Thyroid gland (tissue), 4 donors: Measurements from ENCODE around the gene ATAD3B. TPM values are rescaled to one million over a fixed set of nuclear protein-coding genes. Genes with fewer than 3 reads are reported as not detected.
"Not testable (repeated sequence)": the region's sequence is repeated elsewhere in the genome, so short reads cannot be mapped to it uniquely, and the experiment has no call there.

Experiments used
- DNase-seq, 2 donors: peaks; one replicate each; pipeline ENCODE4 v3.0.0-alpha.2; 2019
- H3K27ac ChIP-seq, 3 donors: fragments of 200-600 bp; sonication (generic); 1 replicate in 2 of 3; 2 replicates in 1 of 3; pipeline ENCODE4 v1.5.1; 2016 to 2019; ENCODE audit warnings: mild to moderate bottlenecking in 1 of 3, moderate library complexity in 1 of 3
- H3K27me3 ChIP-seq: fragments of 200-600 bp; sonication (generic); one replicate; pipeline ENCODE4 v1.5.1; 2019
- H3K36me3 ChIP-seq, 2 donors: fragments of 200-600 bp; sonication (generic); one replicate each; pipeline ENCODE4 v1.5.1; 2016 to 2019
- H3K4me1 ChIP-seq, 2 donors: fragments of 200-600 bp; sonication (generic); one replicate each; pipeline ENCODE4 v1.5.1; 2017 to 2019
- H3K4me3 ChIP-seq, 3 donors: fragments of 200-600 bp; sonication (generic); replicated peaks in 1 of 3; 1 replicate in 2 of 3; 2 replicates in 1 of 3; pipeline ENCODE4 v1.5.1; 2016; ENCODE audit warnings: mild to moderate bottlenecking in 1 of 3
- H3K9me3 ChIP-seq: fragments of 200-600 bp; sonication (generic); one replicate; pipeline ENCODE4 v1.5.1; 2017
- POLR2A ChIP-seq, 2 donors: fragments of 450-650 bp; IDR thresholded peaks; one replicate each; pipeline ENCODE4 v1.6.1; 2017; ENCODE audit warnings: antibody characterized with exemption in 2 of 2, mild to moderate bottlenecking in 2 of 2, moderate library complexity in 1 of 2
- WGBS, 2 donors: methylation state at CpG; one replicate each; pipeline ENCODE4 v1.1.5; 2017; 5-methylcytosine and 5-hydroxymethylcytosine counted together
- intact Hi-C: fragments of 100-400 bp; cut with DNase I; formaldehyde crosslinking; loops from one replicate; pipeline ENCODE4 v1.15.1; 2023
- total RNA-seq, 4 donors: library from RNA; depleted of rRNA; stranded (reverse); fragments of >200 nt; gene quantifications; one replicate each; pipeline ENCODE4 v1.2.3, GENCODE V29; 2016
- TF ChIP-seq, protein P1 (sequence below), 6 experiments: fragments of 200-600 bp in 3 of 6; fragments of 450-650 bp in 3 of 6; sonication (generic) in 3 of 6; IDR thresholded peaks; one replicate each; pipeline ENCODE4 v1.5.1; 2016 to 2019; ENCODE audit warnings: antibody characterized with exemption in 6 of 6, mild to moderate bottlenecking in 2 of 6, inconsistent platforms in 1 of 6, moderate library complexity in 1 of 6

ATAD3B gene
- total RNA-seq, 4 donors from 2014 or later = 13.8 to 29.1 (median 15.0) TPM

DNA sequence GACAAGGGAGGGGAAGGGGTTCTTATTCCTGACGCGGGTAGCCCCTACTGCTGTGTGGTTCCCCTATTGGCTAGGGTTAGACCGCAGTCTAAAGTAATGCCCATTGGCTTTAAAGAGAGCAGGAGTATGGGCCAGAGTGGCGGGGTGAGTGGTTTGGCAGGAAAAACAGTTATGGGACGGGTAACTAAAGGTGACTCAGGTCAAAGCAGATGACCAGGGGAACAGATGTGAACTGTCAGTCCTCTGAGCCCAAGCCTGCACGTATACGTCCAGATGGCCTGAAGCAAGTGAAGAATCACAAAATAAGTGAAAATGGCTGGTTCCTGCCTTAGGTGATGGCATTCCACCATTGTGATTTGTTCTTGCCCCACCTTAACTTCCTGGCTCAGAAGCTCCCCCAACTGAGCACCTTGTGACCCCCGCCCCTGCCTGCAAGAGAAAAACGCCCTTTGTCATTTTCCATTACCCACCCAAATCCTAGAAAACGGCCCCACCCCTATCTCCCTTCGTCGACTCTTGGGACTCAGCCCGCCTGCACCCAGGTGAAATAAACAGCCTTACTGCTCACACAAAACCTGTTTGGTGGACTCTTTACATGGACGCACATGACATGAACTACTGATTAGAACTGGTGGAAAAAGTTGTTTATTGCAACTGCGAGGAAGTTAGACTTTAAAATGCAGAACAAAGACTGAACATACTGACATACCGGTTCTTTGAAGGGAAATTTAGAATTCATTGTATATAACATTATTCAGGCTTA is 758 bp upstream of the ATAD3B start:
- intact Hi-C loops = no loop called here
- Histone ChIP-seq H3K9me3 (no peaks in the 10 kb centered on the region), H3K27me3 (no peaks in the 10 kb centered on the region), H3K4me1 (peaks cover 7 to 20% of the 10 kb centered on the region in 2 donors), H3K36me3 (no peaks in the 10 kb centered on the region), H3K4me3 (peak overlapping the region; percentile 7 to 69 (median 34)), H3K27ac (peak overlapping the region; percentile 4 to 73 (median 69))
- TF ChIP-seq POLR2A (IDR thresholded peaks at IDR 0.05) = no peak
- TF ChIP-seq, protein P1, sequence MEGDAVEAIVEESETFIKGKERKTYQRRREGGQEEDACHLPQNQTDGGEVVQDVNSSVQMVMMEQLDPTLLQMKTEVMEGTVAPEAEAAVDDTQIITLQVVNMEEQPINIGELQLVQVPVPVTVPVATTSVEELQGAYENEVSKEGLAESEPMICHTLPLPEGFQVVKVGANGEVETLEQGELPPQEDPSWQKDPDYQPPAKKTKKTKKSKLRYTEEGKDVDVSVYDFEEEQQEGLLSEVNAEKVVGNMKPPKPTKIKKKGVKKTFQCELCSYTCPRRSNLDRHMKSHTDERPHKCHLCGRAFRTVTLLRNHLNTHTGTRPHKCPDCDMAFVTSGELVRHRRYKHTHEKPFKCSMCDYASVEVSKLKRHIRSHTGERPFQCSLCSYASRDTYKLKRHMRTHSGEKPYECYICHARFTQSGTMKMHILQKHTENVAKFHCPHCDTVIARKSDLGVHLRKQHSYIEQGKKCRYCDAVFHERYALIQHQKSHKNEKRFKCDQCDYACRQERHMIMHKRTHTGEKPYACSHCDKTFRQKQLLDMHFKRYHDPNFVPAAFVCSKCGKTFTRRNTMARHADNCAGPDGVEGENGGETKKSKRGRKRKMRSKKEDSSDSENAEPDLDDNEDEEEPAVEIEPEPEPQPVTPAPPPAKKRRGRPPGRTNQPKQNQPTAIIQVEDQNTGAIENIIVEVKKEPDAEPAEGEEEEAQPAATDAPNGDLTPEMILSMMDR (IDR thresholded peaks at IDR 0.05) = no peak
- DNase-seq = peak; percentile 21 to 38
- 12 to 20% methylated on average over 16 of the region's 16 CpGs for WGBS, 2 donors

DNA sequence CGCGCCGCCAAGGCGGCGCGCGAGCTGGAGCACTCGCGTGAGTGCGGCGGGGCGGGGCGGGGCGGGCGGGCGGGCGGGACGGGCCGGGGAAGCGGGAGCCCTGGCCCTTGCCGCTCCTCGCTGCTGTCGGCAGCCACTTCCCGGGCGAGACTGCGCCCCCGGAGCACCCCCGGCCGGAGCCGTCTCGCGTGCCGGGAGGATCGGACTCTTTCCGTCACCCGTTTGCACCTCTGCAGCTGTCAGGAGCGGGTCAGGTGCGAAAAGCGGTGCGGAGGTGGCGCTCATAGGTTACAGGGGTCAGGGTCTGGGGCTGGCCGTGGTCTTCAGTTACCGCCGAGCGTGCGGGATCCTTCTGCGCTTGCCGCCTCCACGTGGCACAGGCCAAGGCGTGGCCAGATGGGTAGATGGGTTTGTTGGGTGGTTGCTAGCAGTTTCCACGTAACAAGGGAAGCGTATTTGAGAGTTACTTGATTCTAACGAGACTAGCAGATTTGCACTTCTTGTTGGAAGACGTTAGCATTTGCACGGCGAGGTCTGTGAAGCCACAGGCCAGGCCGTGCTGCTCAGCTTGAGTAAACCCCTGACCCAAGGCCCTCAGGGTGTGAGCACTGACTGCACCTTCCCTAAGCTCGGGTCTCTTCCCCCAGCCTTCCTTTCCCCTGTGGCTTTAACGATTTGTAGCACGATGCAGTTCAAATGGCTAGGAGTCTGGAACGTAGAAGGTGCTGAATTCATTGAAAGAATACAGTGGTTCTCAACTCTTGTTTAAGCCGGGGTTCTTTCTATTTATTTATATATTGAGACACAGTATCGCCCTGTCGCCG is 700 bp downstream of the ATAD3B start:
- H3K9me3 ChIP-seq, H3K27ac ChIP-seq, intact Hi-C loops, DNase-seq, H3K27me3 ChIP-seq, H3K36me3 ChIP-seq: not testable (repeated sequence)
- Histone ChIP-seq H3K4me1 (peaks cover 7 to 20% of the 10 kb centered on the region in 2 donors), H3K4me3 (peak overlapping the region in 1 of 3 donors; percentile 69)
- WGBS, 2 donors = 9 to 17% methylated on average over 11 to 12 of the region's 65 CpGs

DNA sequence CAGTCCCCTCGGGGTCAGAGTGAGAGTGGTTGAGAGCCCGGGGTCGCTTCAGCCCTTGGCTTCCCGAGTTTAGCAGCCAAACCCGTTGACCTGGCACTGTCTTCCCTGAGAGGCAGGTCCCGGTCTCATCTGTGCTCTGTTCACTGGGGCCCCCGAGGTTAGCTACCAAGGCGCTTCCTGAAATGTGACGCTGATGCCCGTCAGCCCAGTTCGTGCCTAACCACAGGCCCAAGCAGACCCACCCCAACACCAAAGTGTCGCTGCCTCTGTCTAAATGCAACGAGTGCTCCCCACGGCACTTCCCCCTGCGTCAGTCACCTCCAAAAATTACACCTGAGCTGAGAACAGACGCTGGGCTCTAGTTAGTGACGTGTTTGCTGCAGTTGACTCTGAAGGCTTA is 4.4 kb downstream of the ATAD3B start:
- H3K4me3 ChIP-seq, H3K27me3 ChIP-seq, intact Hi-C loops, H3K9me3 ChIP-seq, H3K27ac ChIP-seq, DNase-seq: not testable (repeated sequence)
- H3K36me3 ChIP-seq = peaks cover 12 to 19% of the 10 kb centered on the region in 2 donors
- WGBS, 2 donors = 97 to 98% methylated on average over 7 to 9 of the region's 17 CpGs
- H3K4me1 ChIP-seq = peaks cover under 1 to 13% of the 10 kb centered on the region in 2 donors

DNA sequence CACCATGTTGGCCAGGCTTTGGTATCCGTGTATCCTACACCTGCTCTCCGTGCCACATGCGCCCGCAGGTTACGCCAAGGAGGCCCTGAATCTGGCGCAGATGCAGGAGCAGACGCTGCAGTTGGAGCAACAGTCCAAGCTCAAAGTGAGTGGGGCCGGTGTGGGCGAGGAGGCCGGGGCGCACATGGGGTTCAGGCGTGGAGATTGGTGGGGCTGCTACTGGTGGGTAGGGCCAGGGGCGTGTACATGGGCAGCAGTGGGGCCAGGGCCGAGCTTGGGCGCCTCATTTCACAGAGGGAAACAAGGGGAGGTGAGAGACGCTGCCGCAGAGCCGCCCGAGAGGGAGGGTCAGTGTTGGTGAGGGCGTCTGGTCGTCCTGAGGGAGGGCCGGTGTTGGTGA is 5.6 kb downstream of the ATAD3B start:
- WGBS, 2 donors = 97 to 98% methylated on average over 22 of the region's 22 CpGs
- Histone ChIP-seq H3K27me3 (no peaks in the 10 kb centered on the region), H3K9me3 (no peaks in the 10 kb centered on the region), H3K4me1 (peaks cover 0 to 13% of the 10 kb centered on the region in 2 donors), H3K4me3 (no peak overlapping the region), H3K36me3 (peaks cover 12 to 19% of the 10 kb centered on the region in 2 donors), H3K27ac (no peak overlapping the region)
- DNase-seq = no peak
- intact Hi-C loops = no loop called here
- TF ChIP-seq POLR2A (IDR thresholded peaks at IDR 0.05) = no peak
- TF ChIP-seq, protein P1 (IDR thresholded peaks at IDR 0.05) = no peak

DNA sequence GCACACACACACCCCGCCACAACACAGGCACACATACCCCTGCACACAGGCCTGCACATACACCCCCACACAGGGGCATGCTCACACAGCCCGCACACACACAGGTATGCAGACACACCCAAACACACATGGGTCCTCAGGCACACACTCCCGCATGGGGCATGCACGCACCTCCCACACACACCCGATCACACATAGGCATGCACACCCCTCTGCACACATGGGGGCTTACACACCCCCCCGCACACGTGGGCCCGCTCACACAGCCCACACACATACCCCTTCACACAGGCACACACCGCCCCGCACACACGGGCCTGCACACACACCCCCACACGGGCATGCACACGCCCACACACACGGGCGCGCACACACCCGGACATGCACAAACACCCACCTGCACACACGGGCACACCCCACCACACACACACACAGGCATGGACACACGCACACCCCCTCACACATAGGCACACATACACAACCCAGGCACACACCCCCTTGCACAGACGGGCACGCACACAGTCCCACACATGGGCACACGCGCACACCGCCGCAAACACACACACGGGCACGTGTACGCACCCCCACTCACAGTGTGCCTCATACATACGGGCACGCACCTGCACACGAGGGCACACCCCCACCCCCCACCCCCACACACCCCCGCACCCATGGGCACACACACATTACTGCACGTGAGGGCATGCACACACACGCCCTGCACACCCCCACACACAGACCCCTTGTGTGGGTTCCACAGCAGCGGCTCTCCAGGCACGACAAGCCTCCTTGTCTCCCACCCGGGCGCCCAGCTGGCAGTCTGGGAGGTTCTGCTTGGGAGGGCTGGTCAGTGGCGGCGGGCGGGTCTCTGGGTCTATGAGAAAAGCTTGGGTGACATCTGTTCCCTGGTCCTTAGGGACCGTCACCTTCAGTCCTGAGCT is 8.3 kb downstream of the ATAD3B start:
- Histone ChIP-seq H3K36me3 (peaks cover 28 to 39% of the 10 kb centered on the region in 2 donors), H3K4me1 (no peaks in the 10 kb centered on the region), H3K27ac (no peak overlapping the region), H3K27me3 (no peaks in the 10 kb centered on the region), H3K9me3 (no peaks in the 10 kb centered on the region), H3K4me3 (no peak overlapping the region)
- intact Hi-C loops = no loop called here
- no peak for DNase-seq
- TF ChIP-seq, protein P1 (IDR thresholded peaks at IDR 0.05) = no peak
- no peak for TF ChIP-seq POLR2A (IDR thresholded peaks at IDR 0.05)
- WGBS, 2 donors = 95 to 96% methylated on average over 38 of the region's 42 CpGs

DNA sequence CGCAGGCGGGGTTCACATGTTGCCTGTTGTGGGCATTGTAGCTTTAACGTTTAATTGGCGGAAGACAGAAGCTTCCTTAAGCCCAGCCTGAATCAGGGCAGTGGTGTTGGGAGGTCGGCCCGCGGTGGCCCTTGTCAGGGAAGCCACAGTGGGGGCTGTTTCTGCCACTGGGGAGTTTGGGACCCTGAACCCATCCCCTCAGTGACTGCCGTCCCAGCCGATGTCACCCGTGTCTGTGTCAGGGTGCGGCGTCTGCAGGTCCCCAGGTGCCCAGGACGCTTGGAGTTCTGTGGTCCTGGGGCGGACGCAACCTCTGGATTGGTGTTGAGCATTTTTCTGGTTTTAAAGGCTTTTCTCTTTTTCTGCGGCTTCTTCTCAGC is 8.9 kb downstream of the ATAD3B start:
- H3K9me3 ChIP-seq, H3K4me3 ChIP-seq, DNase-seq, intact Hi-C loops, H3K27ac ChIP-seq, H3K4me1 ChIP-seq, H3K27me3 ChIP-seq: not testable (repeated sequence)
- WGBS, 2 donors = 93% methylated on average over 14 to 16 of the region's 16 CpGs
- H3K36me3 ChIP-seq = peaks cover 28 to 39% of the 10 kb centered on the region in 2 donors

DNA sequence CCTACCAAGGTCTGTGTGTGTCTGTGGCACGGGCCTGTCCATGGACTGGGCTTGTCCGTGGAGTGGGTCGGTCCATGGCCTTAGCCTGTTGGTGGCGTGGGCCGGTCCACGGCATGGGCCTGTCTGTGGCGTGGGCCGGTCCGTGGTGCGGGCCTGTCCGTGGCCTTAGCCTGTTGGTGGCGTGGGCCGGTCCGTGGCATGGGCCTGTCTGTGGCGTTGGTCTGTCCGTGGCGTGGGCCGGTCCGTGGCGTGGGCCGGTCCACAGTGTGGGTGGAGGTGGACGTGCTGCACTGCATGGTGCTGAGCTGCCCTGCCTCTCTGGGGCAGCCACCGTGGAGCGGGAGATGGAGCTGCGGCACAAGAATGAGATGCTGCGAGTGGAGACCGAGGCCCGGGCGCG is 10.2 kb downstream of the ATAD3B start:
- intact Hi-C loops, H3K4me3 ChIP-seq, H3K27ac ChIP-seq, H3K27me3 ChIP-seq, H3K4me1 ChIP-seq, DNase-seq, H3K9me3 ChIP-seq: not testable (repeated sequence)
- 97 to 100% methylated on average over 1 to 14 of the region's 30 CpGs for WGBS, 2 donors
- peaks cover 28 to 39% of the 10 kb centered on the region in 2 donors for H3K36me3 ChIP-seq
